Measurements from ENCODE around the gene ITGA5.

Gene ITGA5

GRCh38 chr12:54389134-54389508, 29.9 kb downstream of the ITGA5 start:
- no peak for DNase-seq (ENCODE audit: low read depth in 2 of 2)

- no peak for DNase-seq (ENCODE audit: low read depth in 2 of 2)
Measured at GRCh38 chr12:54388237-54389133, 30.6 kb downstream of the ITGA5 start.

- DNase-seq (ENCODE audit: low read depth in 2 of 2) = no peak
Measured at GRCh38 chr12:54387114-54387467, 32.0 kb downstream of the ITGA5 start.

- DNase-seq (ENCODE audit: low read depth in 2 of 2) = no peak
Measured at GRCh38 chr12:54386403-54387113, 32.5 kb downstream of the ITGA5 start.

GRCh38 chr12:54385251-54385914, 33.7 kb downstream of the ITGA5 start:
- DNase-seq (ENCODE audit: low read depth in 2 of 2) = no peak

- DNase-seq (ENCODE audit: low read depth in 2 of 2) = no peak
Measured at GRCh38 chr12:54384591-54385041, 34.5 kb downstream of the ITGA5 start, which contains the start of gene ZNF385A. TSS of gene ZNF385A (minus strand) at chr12:54384733. CDS start at chr12:54384514, 219 bp downstream.

- DNase-seq (ENCODE audit: low read depth in 2 of 2) = peak in 1 of 2 donors; percentile 37
Measured at GRCh38 chr12:54383041-54383609, 35.9 kb downstream of the ITGA5 start.

- DNase-seq (ENCODE audit: low read depth in 2 of 2) = no peak
Measured at GRCh38 chr12:54381136-54381535, 37.9 kb downstream of the ITGA5 start.

GRCh38 chr12:54379398-54380201, 39.5 kb downstream of the ITGA5 start:
- DNase-seq (ENCODE audit: low read depth in 2 of 2) = peak; percentile 89 to 93

- no peak for DNase-seq (ENCODE audit: low read depth in 2 of 2)
Measured at GRCh38 chr12:54378796-54379397, 40.2 kb downstream of the ITGA5 start.

GRCh38 chr12:54377797-54378515, 41.1 kb downstream of the ITGA5 start:
- DNase-seq (ENCODE audit: low read depth in 2 of 2) = no peak

- DNase-seq (ENCODE audit: low read depth in 2 of 2) = no peak
Measured at GRCh38 chr12:54377007-54377406, 42.1 kb downstream of the ITGA5 start.

GRCh38 chr12:54376596-54376995, 42.5 kb downstream of the ITGA5 start:
- DNase-seq (ENCODE audit: low read depth in 2 of 2) = no peak

GRCh38 chr12:54375259-54375579, 43.8 kb downstream of the ITGA5 start:
- no peak for DNase-seq (ENCODE audit: low read depth in 2 of 2)

- DNase-seq (ENCODE audit: low read depth in 2 of 2) = no peak
Measured at GRCh38 chr12:54374562-54375258, 44.4 kb downstream of the ITGA5 start.

GRCh38 chr12:54373649-54374561, 45.2 kb downstream of the ITGA5 start:
- no peak for DNase-seq (ENCODE audit: low read depth in 2 of 2)

- DNase-seq (ENCODE audit: low read depth in 2 of 2) = no peak
Measured at GRCh38 chr12:54372113-54372806, 46.8 kb downstream of the ITGA5 start.

Data from stimulated activated CD4-positive, alpha-beta T cell treated with anti-CD3 and anti-CD28 coated beads, Interleukin-4, amount 100 ng/mL, for 48 hours (primary cell).